Tibial artery (tissue), 4 donors: Measurements from ENCODE around the gene CD207.

ENCODE experiments used
- DNase-seq, 2 donors: peaks; one replicate each; pipeline ENCODE4 v3.0.0-alpha.2; 2019
- H3K27ac ChIP-seq, 2 donors: fragments of 200-600 bp; sonication (generic) in 1 of 2; 1 replicate in 1 of 2; 2 replicates in 1 of 2; pipeline ENCODE4 v1.5.1; 2018 to 2019; ENCODE audit warnings: mild to moderate bottlenecking in 1 of 2
- H3K27me3 ChIP-seq, 2 donors: fragments of 200-600 bp; sonication (generic) in 1 of 2; one replicate each; pipeline versions ENCODE4 v1.5.1 to v1.6.0; 2016 to 2019
- H3K36me3 ChIP-seq, 3 donors: fragments of 200-600 bp; sonication (generic) in 2 of 3; one replicate each; pipeline ENCODE4 v1.5.1; 2016 to 2019; ENCODE audit warnings: mild to moderate bottlenecking in 2 of 3
- H3K4me1 ChIP-seq, 4 donors: fragments of 200-600 bp; sonication (generic) in 2 of 4; 1 replicate in 3 of 4; 2 replicates in 1 of 4; pipeline ENCODE4 v1.5.1; 2016 to 2019
- H3K4me3 ChIP-seq, 2 donors: fragments of 200-600 bp; sonication (generic) in 1 of 2; 1 replicate in 1 of 2; 2 replicates in 1 of 2; pipeline ENCODE4 v1.5.1; 2018 to 2019; ENCODE audit warnings: mild to moderate bottlenecking in 2 of 2
- H3K9me3 ChIP-seq, 3 donors: fragments of 200-600 bp; sonication (generic) in 1 of 3; one replicate each; pipeline ENCODE4 v1.5.1; 2016 to 2019
- intact Hi-C: fragments of 100-400 bp; cut with DNase I; formaldehyde crosslinking; loops from one replicate; pipeline ENCODE4 v1.15.0; 2023; ENCODE audit warnings: low total_unique reads
- TF ChIP-seq, protein P1 (sequence below), 2 experiments: fragments of 200-600 bp in 1 of 2; fragments of 450-650 bp in 1 of 2; IDR thresholded peaks; one replicate each; pipeline ENCODE4 v1.5.1; 2017 to 2019; ENCODE audit warnings: antibody characterized with exemption in 2 of 2, mild to moderate bottlenecking in 1 of 2, moderate library complexity in 1 of 2

The CD207 gene

DNA sequence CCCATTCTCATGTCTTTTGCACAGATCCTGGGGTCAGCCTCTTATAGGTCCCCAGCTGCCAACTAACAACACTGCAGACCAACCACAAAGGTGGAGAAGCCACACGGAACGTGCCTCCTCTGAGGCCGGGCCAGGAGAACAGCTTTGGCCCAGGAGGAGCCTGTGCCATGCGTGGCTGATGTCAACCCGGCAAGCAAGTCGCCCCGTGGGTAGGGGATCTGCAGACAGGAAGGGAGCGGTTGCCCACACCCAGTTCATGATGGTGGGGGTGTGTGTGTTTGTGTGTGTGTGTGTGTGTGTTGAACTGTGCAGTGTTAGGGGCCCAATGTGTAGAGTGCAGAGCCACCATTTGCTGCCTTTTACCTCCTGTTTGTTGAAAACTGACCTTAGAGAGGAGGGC, 12.8 kb downstream of the CD207 start:
- no peaks in the 10 kb centered on the region for H3K4me1 ChIP-seq
- H3K27ac ChIP-seq: no peak overlapping the region
- intact Hi-C loops: no loop called here
- peaks cover 0 to 18% of the 10 kb centered on the region in 2 donors for H3K27me3 ChIP-seq
- H3K9me3 ChIP-seq: no peaks in the 10 kb centered on the region
- no peak overlapping the region for H3K4me3 ChIP-seq
- no peaks in the 10 kb centered on the region for H3K36me3 ChIP-seq
- DNase-seq: no peak
- TF ChIP-seq, protein P1, sequence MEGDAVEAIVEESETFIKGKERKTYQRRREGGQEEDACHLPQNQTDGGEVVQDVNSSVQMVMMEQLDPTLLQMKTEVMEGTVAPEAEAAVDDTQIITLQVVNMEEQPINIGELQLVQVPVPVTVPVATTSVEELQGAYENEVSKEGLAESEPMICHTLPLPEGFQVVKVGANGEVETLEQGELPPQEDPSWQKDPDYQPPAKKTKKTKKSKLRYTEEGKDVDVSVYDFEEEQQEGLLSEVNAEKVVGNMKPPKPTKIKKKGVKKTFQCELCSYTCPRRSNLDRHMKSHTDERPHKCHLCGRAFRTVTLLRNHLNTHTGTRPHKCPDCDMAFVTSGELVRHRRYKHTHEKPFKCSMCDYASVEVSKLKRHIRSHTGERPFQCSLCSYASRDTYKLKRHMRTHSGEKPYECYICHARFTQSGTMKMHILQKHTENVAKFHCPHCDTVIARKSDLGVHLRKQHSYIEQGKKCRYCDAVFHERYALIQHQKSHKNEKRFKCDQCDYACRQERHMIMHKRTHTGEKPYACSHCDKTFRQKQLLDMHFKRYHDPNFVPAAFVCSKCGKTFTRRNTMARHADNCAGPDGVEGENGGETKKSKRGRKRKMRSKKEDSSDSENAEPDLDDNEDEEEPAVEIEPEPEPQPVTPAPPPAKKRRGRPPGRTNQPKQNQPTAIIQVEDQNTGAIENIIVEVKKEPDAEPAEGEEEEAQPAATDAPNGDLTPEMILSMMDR (IDR thresholded peaks at IDR 0.05): no peak

DNA sequence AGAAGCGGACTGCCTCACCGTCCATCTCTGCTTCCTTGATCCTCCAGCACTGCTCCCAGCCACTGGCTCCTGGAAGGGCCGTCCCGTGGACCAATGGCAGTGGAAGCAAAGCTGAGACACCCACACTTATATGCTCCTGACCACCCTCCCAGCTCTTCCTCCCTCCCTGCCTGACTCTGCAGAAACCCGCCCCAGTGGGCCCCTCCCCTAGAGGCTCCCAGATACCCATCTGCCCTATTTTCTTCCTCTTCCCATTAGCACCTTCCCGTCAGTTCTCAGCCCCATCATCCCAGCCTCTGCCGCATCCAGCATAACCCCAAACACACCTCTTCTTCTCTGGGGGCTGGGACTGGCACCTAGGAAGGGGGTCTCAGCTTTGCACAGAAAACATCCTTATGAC, 15.1 kb downstream of the CD207 start, which contains the start of gene CLEC4F:
Gene CLEC4F (minus strand): TSS at position 101 of the 400 bp plus-strand sequence. CDS start 76 bp downstream, at position 25.
- DNase-seq: no peak
- TF ChIP-seq, protein P1 (IDR thresholded peaks at IDR 0.05): no peak
- Histone ChIP-seq H3K4me3 (no peak within 1 kb of the TSS), H3K27me3 (peaks cover 0 to 32% of the 10 kb centered on the region in 2 donors), H3K9me3 (no peaks in the 10 kb centered on the region), H3K27ac (no peak within 1 kb of the TSS), H3K36me3 (no peaks in the 10 kb centered on the region), H3K4me1 (no peaks in the 10 kb centered on the region)
- intact Hi-C loops: no loop called here

DNA sequence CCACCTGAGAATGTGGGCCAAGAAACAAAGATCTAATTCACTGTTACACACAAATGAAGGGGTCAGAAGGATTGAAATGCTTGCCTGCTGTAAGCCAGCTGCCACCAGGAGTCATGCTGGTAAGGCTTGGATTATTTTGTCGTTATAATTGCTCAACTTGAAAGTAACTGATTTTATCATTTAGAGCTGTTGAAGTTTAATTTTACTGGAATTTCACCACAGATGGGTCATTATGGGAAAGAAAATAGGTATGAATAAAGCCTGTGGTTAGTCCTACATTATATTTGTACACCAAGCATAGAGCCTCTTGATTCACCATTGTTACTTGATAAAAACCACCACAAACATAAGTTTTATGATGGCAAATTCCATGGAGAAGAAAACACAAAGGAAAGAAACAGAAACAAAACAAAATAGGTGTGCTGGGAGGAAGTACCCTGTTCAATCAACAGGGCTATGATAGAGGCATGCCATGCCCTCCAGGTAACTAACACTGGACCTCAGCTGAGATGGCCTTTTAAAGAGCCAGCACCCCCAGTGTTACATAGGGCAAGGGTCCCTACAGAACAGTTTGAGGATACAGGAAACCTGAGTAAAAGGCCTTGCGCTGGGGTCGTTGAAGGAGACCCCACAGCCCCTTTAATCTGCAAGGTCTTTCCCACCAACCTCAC, 18.2 kb downstream of the CD207 start:
- H3K9me3 ChIP-seq: no peaks in the 10 kb centered on the region
- no peaks in the 10 kb centered on the region for H3K4me1 ChIP-seq
- no peaks in the 10 kb centered on the region for H3K36me3 ChIP-seq
- TF ChIP-seq, protein P1 (IDR thresholded peaks at IDR 0.05): no peak
- H3K4me3 ChIP-seq: no peak overlapping the region
- intact Hi-C loops: no loop called here
- no peak for DNase-seq
- no peak overlapping the region for H3K27ac ChIP-seq
- H3K27me3 ChIP-seq: peaks cover 0 to 35% of the 10 kb centered on the region in 2 donors

DNA sequence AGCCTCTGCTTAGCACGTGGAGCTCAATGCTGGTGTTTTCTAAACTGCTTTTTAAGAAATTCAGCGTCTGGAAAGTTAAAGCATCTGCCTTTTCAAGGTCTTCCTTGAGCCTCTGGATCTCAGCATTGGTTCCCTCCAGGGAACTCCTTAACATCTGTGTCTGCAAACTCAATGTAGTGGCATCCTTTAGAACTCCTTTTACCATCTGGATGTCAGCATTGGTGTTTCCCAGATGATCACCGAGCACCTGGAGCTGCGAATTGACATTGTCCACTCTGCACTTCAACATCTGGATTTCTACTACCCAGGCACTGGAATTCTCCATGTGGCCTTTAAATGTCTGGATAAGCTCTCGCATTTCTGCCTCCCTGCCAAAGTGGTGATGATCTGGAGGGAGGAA, 18.9 kb downstream of the CD207 start:
- intact Hi-C loops: no loop called here
- Histone ChIP-seq H3K4me3 (no peak overlapping the region), H3K36me3 (no peaks in the 10 kb centered on the region), H3K27me3 (peaks cover 0 to 35% of the 10 kb centered on the region in 2 donors), H3K9me3 (no peaks in the 10 kb centered on the region), H3K4me1 (no peaks in the 10 kb centered on the region), H3K27ac (no peak overlapping the region)
- DNase-seq: no peak
- TF ChIP-seq, protein P1 (IDR thresholded peaks at IDR 0.05): no peak

DNA sequence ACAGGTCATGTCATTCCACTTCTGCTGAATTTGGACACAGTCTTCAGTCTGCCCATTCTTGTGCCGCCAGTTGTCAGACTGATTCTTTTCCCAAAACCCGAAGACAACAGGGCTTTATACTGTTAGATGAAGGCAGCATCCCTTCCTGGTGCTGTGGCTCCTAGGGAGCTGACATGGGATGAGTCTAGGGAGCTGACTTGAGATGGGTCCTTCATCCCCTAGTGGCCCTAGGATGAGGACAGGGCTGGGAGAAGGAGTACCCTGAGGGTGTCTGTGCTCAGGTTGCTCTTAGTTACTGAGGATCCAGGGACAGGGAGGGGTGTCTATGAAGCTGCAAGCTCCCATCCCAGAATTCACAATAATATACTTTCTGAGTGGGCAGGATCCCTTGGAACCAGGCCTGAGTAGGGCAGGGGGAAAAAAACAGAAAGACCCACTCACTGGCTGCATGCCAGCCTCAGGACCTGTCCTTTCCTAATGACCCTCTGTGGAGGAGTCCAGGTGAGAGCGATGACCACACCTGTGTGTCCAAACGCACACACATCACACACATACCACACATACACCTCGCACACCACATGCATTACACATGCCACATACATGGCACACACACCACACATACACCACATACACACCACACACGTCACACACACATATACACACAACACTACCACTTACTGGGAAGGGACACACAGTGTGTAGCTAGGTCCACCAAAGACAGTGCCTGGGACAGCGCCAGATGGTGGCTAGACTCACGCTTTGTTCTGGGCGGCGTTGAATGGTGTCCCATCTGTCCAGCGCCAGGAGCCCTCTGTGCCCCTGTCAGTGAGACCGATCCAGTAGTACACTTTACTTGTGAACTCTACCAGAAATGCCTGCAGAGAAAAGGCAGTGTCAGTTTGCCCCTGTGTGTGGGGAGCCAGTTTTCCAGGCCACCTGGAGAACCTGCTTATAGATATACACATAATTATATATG, 26.3 kb downstream of the CD207 start:
- H3K27ac ChIP-seq: no peak overlapping the region
- H3K9me3 ChIP-seq: peaks cover 0 to 4% (median 0%) of the 10 kb centered on the region in 3 donors
- H3K27me3 ChIP-seq: no peaks in the 10 kb centered on the region
- intact Hi-C loops: no loop called here
- no peaks in the 10 kb centered on the region for H3K36me3 ChIP-seq
- no peak for DNase-seq
- H3K4me1 ChIP-seq: no peaks in the 10 kb centered on the region
- no peak overlapping the region for H3K4me3 ChIP-seq
- TF ChIP-seq, protein P1 (IDR thresholded peaks at IDR 0.05): no peak
